GM19397 (cell line): ENCODE data around the gene CLCF1.
A peak's percentile ranks its signal among the peaks of the same experiment; 100 is the strongest.

Experiments used
- ATAC-seq: cut with Tn5 transposase; IDR thresholded peaks from one replicate; pipeline ENCODE4 v1.9.1; 2021; ENCODE audit warnings: mild to moderate bottlenecking, moderate library complexity; ENCODE audit not compliant: unreplicated experiment

CLCF1 gene

GRCh38 chr11:67364169-67364568 lies 9.2 kb downstream of the CLCF1 start:
- no peak for ATAC-seq

- no peak for ATAC-seq
These were observed 15.3 kb downstream of the CLCF1 start for GRCh38 chr11:67357831-67358670.

- ATAC-seq: no peak
These were observed 16.4 kb downstream of the CLCF1 start for GRCh38 chr11:67356864-67357561.

GRCh38 chr11:67356387-67356863 lies 17.0 kb downstream of the CLCF1 start:
- no peak for ATAC-seq

- no peak for ATAC-seq
These were observed 17.5 kb downstream of the CLCF1 start for GRCh38 chr11:67355794-67356386.

GRCh38 chr11:67355023-67355793 lies 18.2 kb downstream of the CLCF1 start:
- no peak for ATAC-seq

GRCh38 chr11:67354075-67355022 lies 19.0 kb downstream of the CLCF1 start:
- ATAC-seq: no peak

- ATAC-seq: peak; percentile 76
These were observed 19.9 kb downstream of the CLCF1 start, which contains the start of gene POLD4 for GRCh38 chr11:67353317-67354074. POLD4 (minus strand) TSS chr11:67353546; CDS start chr11:67353399, 147 bp downstream.

- peak; percentile 3 for ATAC-seq
These were observed 20.7 kb downstream of the CLCF1 start for GRCh38 chr11:67352546-67353316.

- no peak for ATAC-seq
These were observed 22.0 kb downstream of the CLCF1 start for GRCh38 chr11:67351275-67352005.

GRCh38 chr11:67349928-67350465 lies 23.4 kb downstream of the CLCF1 start:
- ATAC-seq: no peak

- ATAC-seq: no peak
These were observed 23.9 kb downstream of the CLCF1 start for GRCh38 chr11:67349457-67349856.

- no peak for ATAC-seq
These were observed 24.4 kb downstream of the CLCF1 start for GRCh38 chr11:67349036-67349435.

- no peak for ATAC-seq
These were observed 25.2 kb downstream of the CLCF1 start for GRCh38 chr11:67347964-67348749.

GRCh38 chr11:67345920-67346819 lies 27.2 kb downstream of the CLCF1 start:
- ATAC-seq: no peak
